Left ventricle myocardium superior (tissue), 1 donor: ENCODE data around the gene ALG3. TPM values are rescaled to one million over a fixed set of nuclear protein-coding genes. Genes with fewer than 3 reads are reported as not detected.
A peak's percentile ranks its signal among the peaks of the same experiment; 100 is the strongest.

Experiments
- ATAC-seq: fragments of 200-7000 bp; cut with Tn5 transposase; one replicate; pipeline ENCODE4 v1.9.1; 2020; ENCODE audit warnings: mild to moderate bottlenecking, moderate library complexity
- DNase-seq: peaks from one replicate; pipeline ENCODE4 v3.0.0-alpha.2; 2020
- intact Hi-C: fragments of 100-400 bp; cut with micrococcal nuclease; formaldehyde crosslinking; loops from one replicate; pipeline ENCODE4 v1.11.0; 2022
- total RNA-seq: library from RNA; stranded (reverse); fragmentation: NEBNext Ultra II Directional; extraction: Animal tissue kit (Norgen Biotek cat#: 25700); gene quantifications from one replicate; pipeline ENCODE4 v1.2.1, GENCODE V29; 2021
- donor health status: DM: no; HTN: yes; CAD: no; lungs with severe emphysema.

The ALG3 gene
- total RNA-seq, 1 donor from 2014 or later: 18.5 TPM

GRCh38 chr3:184261270-184261853, 12.6 kb upstream of the ALG3 start, which contains the start of gene CAMK2N2:
Gene CAMK2N2 (minus strand): TSS chr3:184261553. CDS start chr3:184261285, 268 bp downstream.
- ATAC-seq (peak; percentile 69), DNase-seq (peak; percentile 64)
- intact Hi-C loops: no loop called here

- DNase-seq: no peak
- ATAC-seq: no peak
- intact Hi-C loops: no loop called here
Observed at GRCh38 chr3:184260724-184261269, 12.0 kb upstream of the ALG3 start.

GRCh38 chr3:184259878-184260723, 11.3 kb upstream of the ALG3 start:
- peak; percentile 80 for ATAC-seq
- intact Hi-C loops: no loop called here
- DNase-seq: peak; percentile 66

GRCh38 chr3:184259396-184259877, 10.7 kb upstream of the ALG3 start:
- DNase-seq (no peak), ATAC-seq (peak; percentile 6)
- intact Hi-C loops: no loop called here

- ATAC-seq: no peak
- intact Hi-C loops: no loop called here
- no peak for DNase-seq
Observed at GRCh38 chr3:184258926-184259325, 10.2 kb upstream of the ALG3 start.

- intact Hi-C loops: no loop called here
- DNase-seq (no peak), ATAC-seq (no peak)
Observed at GRCh38 chr3:184257083-184257915, 8.5 kb upstream of the ALG3 start.

GRCh38 chr3:184255291-184256039, 6.7 kb upstream of the ALG3 start:
- intact Hi-C loops: no loop called here
- no peak for ATAC-seq
- DNase-seq: no peak

- ATAC-seq (peak; percentile 84), DNase-seq (peak; percentile 86)
- intact Hi-C loops: no loop called here
Observed at GRCh38 chr3:184250167-184250828, 1.5 kb upstream of the ALG3 start.

- DNase-seq (peak; percentile 97), ATAC-seq (peak; percentile 99)
- intact Hi-C loops: no loop called here
Observed at GRCh38 chr3:184249412-184250166, 827 bp upstream of the ALG3 start, which contains the start of gene EEF1AKMT4. Gene EEF1AKMT4 (plus strand): TSS chr3:184249672. CDS start chr3:184249695, 23 bp downstream.

GRCh38 chr3:184242297-184242685, 6.5 kb downstream of the ALG3 start:
- DNase-seq (no peak), ATAC-seq (peak; percentile 5)
- intact Hi-C loops: no loop called here

GRCh38 chr3:184241447-184242296, 7.1 kb downstream of the ALG3 start:
- intact Hi-C loops: no loop called here
- peak; percentile 82 for ATAC-seq
- peak; percentile 64 for DNase-seq

GRCh38 chr3:184241141-184241446, 7.7 kb downstream of the ALG3 start:
- DNase-seq (no peak), ATAC-seq (no peak)
- intact Hi-C loops: no loop called here

- intact Hi-C loops: no loop called here
- ATAC-seq: no peak
- no peak for DNase-seq
Observed at GRCh38 chr3:184240384-184241140, 8.2 kb downstream of the ALG3 start.

GRCh38 chr3:184239708-184240107, 9.1 kb downstream of the ALG3 start:
- intact Hi-C loops: no loop called here
- no peak for ATAC-seq
- no peak for DNase-seq

GRCh38 chr3:184239221-184239620, 9.5 kb downstream of the ALG3 start:
- intact Hi-C loops: no loop called here
- DNase-seq (no peak), ATAC-seq (no peak)

- intact Hi-C loops: no loop called here
- ATAC-seq (no peak), DNase-seq (no peak)
Observed at GRCh38 chr3:184238246-184238818, 10.4 kb downstream of the ALG3 start.
